GM20431 (cell line): ENCODE data around the gene PODXL.
"Not testable (repeated sequence)": the region's sequence is repeated elsewhere in the genome, so short reads cannot be mapped to it uniquely, and the experiment has no call there.

Experiments
- in situ Hi-C: fragments of 300-500 bp; cut with MseI, MboI; formaldehyde crosslinking; loops from one replicate; pipeline ENCODE4 v1.15.0; 2020; ENCODE audit warnings: low sequenced_read_pairs; ENCODE audit not compliant: unreplicated experiment

Gene PODXL

GRCh38 chr7:131498237-131498885, 58.1 kb downstream of the PODXL start:
- in situ Hi-C loops = no loop called here

GRCh38 chr7:131497454-131497853, 59.0 kb downstream of the PODXL start:
- in situ Hi-C loops = no loop called here

GRCh38 chr7:131495669-131496498, 60.5 kb downstream of the PODXL start:
- in situ Hi-C loops = no loop called here

GRCh38 chr7:131494182-131494581, 62.2 kb downstream of the PODXL start:
- in situ Hi-C loops = no loop called here

GRCh38 chr7:131493581-131493980, 62.8 kb downstream of the PODXL start:
- in situ Hi-C loops = no loop called here

- in situ Hi-C loops = no loop called here
Observed at GRCh38 chr7:131493081-131493480, 63.3 kb downstream of the PODXL start.

- in situ Hi-C loops = no loop called here
Observed at GRCh38 chr7:131489881-131490280, 66.5 kb downstream of the PODXL start.

GRCh38 chr7:131489196-131489595, 67.2 kb downstream of the PODXL start:
- in situ Hi-C loops = no loop called here

GRCh38 chr7:131488361-131488760, 68.1 kb downstream of the PODXL start:
- in situ Hi-C loops = no loop called here

- in situ Hi-C loops = no loop called here
Observed at GRCh38 chr7:131487217-131487616, 69.2 kb downstream of the PODXL start.

GRCh38 chr7:131486346-131486745, 70.1 kb downstream of the PODXL start:
- in situ Hi-C loops = no loop called here

GRCh38 chr7:131483586-131483985, 72.8 kb downstream of the PODXL start:
- in situ Hi-C loops = no loop called here

- in situ Hi-C loops = no loop called here
Observed at GRCh38 chr7:131482800-131483199, 73.6 kb downstream of the PODXL start.

- in situ Hi-C loops = no loop called here
Observed at GRCh38 chr7:131480384-131481315, 75.8 kb downstream of the PODXL start.

- in situ Hi-C loops = no loop called here
Observed at GRCh38 chr7:131476740-131477139, 79.7 kb downstream of the PODXL start.

GRCh38 chr7:131471250-131472004, 85.0 kb downstream of the PODXL start:
- in situ Hi-C loops = no loop called here

- in situ Hi-C loops = no loop called here
Observed at GRCh38 chr7:131467788-131468187, 88.6 kb downstream of the PODXL start.

GRCh38 chr7:131466735-131467365, 89.6 kb downstream of the PODXL start:
- in situ Hi-C loops = no loop called here

- in situ Hi-C loops = not testable (repeated sequence)
Observed at GRCh38 chr7:131462715-131463114, 93.7 kb downstream of the PODXL start.
